ENCODE data around the gene LRP4.

DNA sequence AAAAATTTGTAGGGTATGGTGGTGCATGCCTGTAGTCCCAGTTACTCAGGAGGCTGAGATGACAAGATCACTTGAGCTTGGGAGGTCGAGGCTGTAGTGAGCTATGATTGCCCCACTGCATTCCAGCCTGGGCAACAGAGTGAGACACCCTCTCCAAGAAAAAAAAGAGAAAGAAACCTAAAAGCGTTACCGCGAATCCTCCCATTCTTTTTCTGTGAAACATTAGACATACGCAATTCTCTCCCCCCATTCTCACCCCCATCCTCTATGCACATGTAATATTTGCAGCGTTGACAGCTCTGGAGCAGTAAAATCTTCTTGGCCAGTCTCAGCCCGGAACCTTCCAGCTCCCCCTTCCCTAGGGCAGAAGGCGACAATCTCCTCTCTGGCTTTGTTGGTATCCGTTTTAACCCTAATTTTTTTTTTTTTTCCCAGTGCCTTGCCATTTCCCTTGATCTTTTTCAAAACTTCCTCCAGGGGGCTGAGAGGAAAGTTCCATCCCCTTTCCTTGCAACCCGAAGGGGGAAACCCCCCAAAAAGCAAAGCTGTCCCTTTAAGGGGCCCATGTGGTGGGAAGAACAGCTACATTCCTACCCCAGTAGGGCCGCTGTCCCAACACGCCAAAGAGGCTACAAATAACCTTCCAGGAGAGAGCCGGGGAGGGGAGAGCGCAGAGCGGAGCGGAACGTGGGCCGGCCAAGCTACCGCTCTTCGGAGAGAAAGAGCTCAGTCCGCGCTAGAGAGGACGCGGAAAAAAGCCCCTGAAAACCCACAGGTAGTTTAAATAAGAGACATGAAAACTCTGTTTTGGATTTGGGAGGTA lies 1.9 kb downstream of the LRP4 start:
- TF ChIP-seq POLR2A (IDR thresholded peaks at IDR 0.05): peak; percentile 23 to 50
- TF ChIP-seq CTCF (IDR thresholded peaks at IDR 0.05): peak in 4 of 12 donors; percentile 8 to 33 (median 15)
